CD4-positive, alpha-beta T cell treated with Interleukin-1 beta for 1 hour (primary cell): ENCODE results near the gene HOXB9.

Source experiments
- DNase-seq, 2 donors: peaks; one replicate each; pipeline ENCODE4 v3.0.0-alpha.2; 2020 to 2022

The HOXB9 gene

GRCh38 chr17:48626245-48627117 lies at the start of gene HOXB9:
HOXB9 (minus strand) TSS chr17:48626358; CDS start chr17:48626269, 89 bp downstream.
- DNase-seq: peak; percentile 42 to 43

- DNase-seq: no peak
These were observed 46.2 kb upstream of the HOXB9 start for GRCh38 chr17:48672340-48672739.

- DNase-seq: peak; percentile 59 to 65
These were observed 45.6 kb upstream of the HOXB9 start for GRCh38 chr17:48671697-48672171.

GRCh38 chr17:48663134-48663924 lies 37.2 kb upstream of the HOXB9 start:
- DNase-seq: no peak

- DNase-seq: no peak
These were observed 29.8 kb upstream of the HOXB9 start for GRCh38 chr17:48655913-48656312.

- no peak for DNase-seq
These were observed 23.6 kb upstream of the HOXB9 start for GRCh38 chr17:48649741-48650140.

GRCh38 chr17:48647963-48648245 lies 21.7 kb upstream of the HOXB9 start:
- no peak for DNase-seq

- DNase-seq: no peak
These were observed 21.2 kb upstream of the HOXB9 start for GRCh38 chr17:48647103-48647962.

- DNase-seq: peak; percentile 30 to 33
These were observed 20.3 kb upstream of the HOXB9 start for GRCh38 chr17:48646183-48647102.

- no peak for DNase-seq
These were observed 19.6 kb upstream of the HOXB9 start for GRCh38 chr17:48645639-48646182.

- no peak for DNase-seq
These were observed 18.9 kb upstream of the HOXB9 start for GRCh38 chr17:48644910-48645557.

GRCh38 chr17:48644159-48644558 lies 18.0 kb upstream of the HOXB9 start:
- DNase-seq: no peak

GRCh38 chr17:48643697-48644012 lies 17.5 kb upstream of the HOXB9 start:
- DNase-seq: no peak

GRCh38 chr17:48642843-48643696 lies 16.9 kb upstream of the HOXB9 start:
- DNase-seq: no peak

GRCh38 chr17:48642059-48642842 lies 16.1 kb upstream of the HOXB9 start:
- DNase-seq: no peak

- no peak for DNase-seq
These were observed 15.4 kb upstream of the HOXB9 start for GRCh38 chr17:48641541-48642058.

- no peak for DNase-seq
These were observed 14.7 kb upstream of the HOXB9 start for GRCh38 chr17:48640858-48641180.

- DNase-seq: no peak
These were observed 14.1 kb upstream of the HOXB9 start for GRCh38 chr17:48639982-48640857.
